Uterus (tissue), 4 donors: ENCODE measurements around the gene ARID1B. TPM values are rescaled to one million over a fixed set of nuclear protein-coding genes. Genes with fewer than 3 reads are reported as not detected.
A peak's percentile ranks its signal among the peaks of the same experiment; 100 is the strongest.

Experiments
- DNase-seq, 2 donors: peaks; one replicate each; pipeline ENCODE4 v3.0.0-alpha.2; 2019 to 2020
- H3K27ac ChIP-seq, 2 donors: fragments of 200-600 bp; sonication (generic); 1 replicate in 1 of 2; 2 replicates in 1 of 2; pipeline ENCODE4 v1.5.1; 2016 to 2018
- H3K27me3 ChIP-seq, 2 donors: fragments of 200-600 bp; sonication (generic); one replicate each; pipeline ENCODE4 v1.5.1; 2018 to 2019; ENCODE audit warnings: control low read depth in 1 of 2
- H3K36me3 ChIP-seq, 2 donors: fragments of 200-600 bp; sonication (generic); one replicate each; pipeline ENCODE4 v1.5.1; 2019; ENCODE audit warnings: control low read depth in 1 of 2
- H3K4me1 ChIP-seq, 2 donors: fragments of 200-600 bp; sonication (generic); one replicate each; pipeline ENCODE4 v1.5.1; 2018 to 2019; ENCODE audit warnings: control low read depth in 1 of 2
- H3K4me3 ChIP-seq, 2 donors: fragments of 200-600 bp; sonication (generic); 1 replicate in 1 of 2; 2 replicates in 1 of 2; pipeline ENCODE4 v1.5.1; 2018 to 2019; ENCODE audit warnings: mild to moderate bottlenecking in 1 of 2
- H3K9me3 ChIP-seq, 2 donors: fragments of 200-600 bp; sonication (generic); one replicate each; pipeline ENCODE4 v1.5.1; 2019; ENCODE audit warnings: control low read depth in 1 of 2
- POLR2A ChIP-seq, 2 donors: fragments of 450-650 bp; IDR thresholded peaks; one replicate each; pipeline ENCODE4 v1.6.1; 2016; ENCODE audit warnings: antibody characterized with exemption in 2 of 2, mild to moderate bottlenecking in 1 of 2, moderate library complexity in 1 of 2
- intact Hi-C: fragments of 100-400 bp; cut with DNase I; formaldehyde crosslinking; loops from one replicate; pipeline ENCODE4 v1.15.1; 2023; ENCODE audit warnings: low total_unique reads
- total RNA-seq, 4 donors: library from RNA; depleted of rRNA in 3 of 4; stranded (reverse); fragments of >200 nt in 3 of 4; gene quantifications; one replicate each; pipeline versions ENCODE4 v1.1.0 to v1.2.4, GENCODE V29; 2014 to 2023
- TF ChIP-seq, protein P1 (sequence below), 4 experiments: fragments of 200-600 bp in 2 of 4; fragments of 450-650 bp in 2 of 4; sonication (generic) in 2 of 4; IDR thresholded peaks; one replicate each; pipeline ENCODE4 v1.5.1; 2016 to 2019; ENCODE audit warnings: antibody characterized with exemption in 4 of 4, mild to moderate bottlenecking in 2 of 4, moderate library complexity in 1 of 4
- donor health status: DM: yes; HTN: yes; CAD: no.

Gene ARID1B
- total RNA-seq, 4 donors from 2014 or later: 63.8 to 198 (median 125) TPM

GRCh38 chr6:157246048-157246630, 469.0 kb downstream of the ARID1B start:
- no peaks in the 10 kb centered on the region for H3K36me3 ChIP-seq
- peak; percentile 76 to 81 for DNase-seq
- H3K4me1 ChIP-seq: peaks cover 0 to 11% of the 10 kb centered on the region in 2 donors
- intact Hi-C loops: no loop called here
- no peaks in the 10 kb centered on the region for H3K27me3 ChIP-seq
- TF ChIP-seq POLR2A (IDR thresholded peaks at IDR 0.05): no peak
- TF ChIP-seq, protein P1, sequence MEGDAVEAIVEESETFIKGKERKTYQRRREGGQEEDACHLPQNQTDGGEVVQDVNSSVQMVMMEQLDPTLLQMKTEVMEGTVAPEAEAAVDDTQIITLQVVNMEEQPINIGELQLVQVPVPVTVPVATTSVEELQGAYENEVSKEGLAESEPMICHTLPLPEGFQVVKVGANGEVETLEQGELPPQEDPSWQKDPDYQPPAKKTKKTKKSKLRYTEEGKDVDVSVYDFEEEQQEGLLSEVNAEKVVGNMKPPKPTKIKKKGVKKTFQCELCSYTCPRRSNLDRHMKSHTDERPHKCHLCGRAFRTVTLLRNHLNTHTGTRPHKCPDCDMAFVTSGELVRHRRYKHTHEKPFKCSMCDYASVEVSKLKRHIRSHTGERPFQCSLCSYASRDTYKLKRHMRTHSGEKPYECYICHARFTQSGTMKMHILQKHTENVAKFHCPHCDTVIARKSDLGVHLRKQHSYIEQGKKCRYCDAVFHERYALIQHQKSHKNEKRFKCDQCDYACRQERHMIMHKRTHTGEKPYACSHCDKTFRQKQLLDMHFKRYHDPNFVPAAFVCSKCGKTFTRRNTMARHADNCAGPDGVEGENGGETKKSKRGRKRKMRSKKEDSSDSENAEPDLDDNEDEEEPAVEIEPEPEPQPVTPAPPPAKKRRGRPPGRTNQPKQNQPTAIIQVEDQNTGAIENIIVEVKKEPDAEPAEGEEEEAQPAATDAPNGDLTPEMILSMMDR (IDR thresholded peaks at IDR 0.05): no peak
- no peak overlapping the region for H3K4me3 ChIP-seq
- H3K27ac ChIP-seq: peak overlapping the region; percentile 59 to 79
- no peaks in the 10 kb centered on the region for H3K9me3 ChIP-seq

GRCh38 chr6:157246771-157247484, 469.8 kb downstream of the ARID1B start:
- Histone ChIP-seq H3K36me3 (no peaks in the 10 kb centered on the region), H3K4me3 (no peak overlapping the region), H3K27ac (peak overlapping the region in 1 of 2 donors; percentile 79), H3K9me3 (no peaks in the 10 kb centered on the region), H3K4me1 (peaks cover 0 to 11% of the 10 kb centered on the region in 2 donors), H3K27me3 (no peaks in the 10 kb centered on the region)
- DNase-seq: no peak
- intact Hi-C loops: no loop called here
- TF ChIP-seq, protein P1 (IDR thresholded peaks at IDR 0.05): no peak
- TF ChIP-seq POLR2A (IDR thresholded peaks at IDR 0.05): no peak

GRCh38 chr6:157248264-157248663, 471.1 kb downstream of the ARID1B start:
- H3K36me3 ChIP-seq: no peaks in the 10 kb centered on the region
- no peak for DNase-seq
- H3K4me3 ChIP-seq: no peak overlapping the region
- H3K9me3 ChIP-seq: no peaks in the 10 kb centered on the region
- intact Hi-C loops: no loop called here
- no peaks in the 10 kb centered on the region for H3K27me3 ChIP-seq
- peaks cover 0 to 11% of the 10 kb centered on the region in 2 donors for H3K4me1 ChIP-seq
- TF ChIP-seq, protein P1 (IDR thresholded peaks at IDR 0.05): no peak
- no peak for TF ChIP-seq POLR2A (IDR thresholded peaks at IDR 0.05)
- no peak overlapping the region for H3K27ac ChIP-seq

DNA sequence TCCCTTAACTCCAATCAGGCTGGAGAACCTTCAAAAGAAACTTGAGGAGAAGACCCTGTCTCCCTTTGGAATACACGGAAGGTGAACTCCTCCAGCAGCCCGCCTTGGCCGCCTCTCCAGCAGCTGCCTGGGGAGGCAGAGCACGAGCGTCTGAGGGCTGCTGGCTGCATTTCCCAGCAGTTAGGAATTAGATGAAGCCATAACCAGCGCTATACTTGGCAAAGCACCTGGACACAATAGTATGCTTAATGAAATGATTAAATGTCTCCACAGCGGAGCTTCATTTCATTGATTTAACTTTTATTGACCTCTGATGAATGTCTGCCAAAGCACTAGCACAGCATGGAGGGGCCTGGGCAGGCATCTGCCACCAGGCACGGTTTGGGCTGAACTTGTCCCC, 472.6 kb downstream of the ARID1B start:
- Histone ChIP-seq H3K36me3 (no peaks in the 10 kb centered on the region), H3K27ac (no peak overlapping the region), H3K27me3 (no peaks in the 10 kb centered on the region), H3K4me1 (peaks cover 0 to 11% of the 10 kb centered on the region in 2 donors), H3K9me3 (no peaks in the 10 kb centered on the region), H3K4me3 (no peak overlapping the region)
- intact Hi-C loops: no loop called here
- no peak for DNase-seq
- TF ChIP-seq, protein P1 (IDR thresholded peaks at IDR 0.05): no peak
- no peak for TF ChIP-seq POLR2A (IDR thresholded peaks at IDR 0.05)

DNA sequence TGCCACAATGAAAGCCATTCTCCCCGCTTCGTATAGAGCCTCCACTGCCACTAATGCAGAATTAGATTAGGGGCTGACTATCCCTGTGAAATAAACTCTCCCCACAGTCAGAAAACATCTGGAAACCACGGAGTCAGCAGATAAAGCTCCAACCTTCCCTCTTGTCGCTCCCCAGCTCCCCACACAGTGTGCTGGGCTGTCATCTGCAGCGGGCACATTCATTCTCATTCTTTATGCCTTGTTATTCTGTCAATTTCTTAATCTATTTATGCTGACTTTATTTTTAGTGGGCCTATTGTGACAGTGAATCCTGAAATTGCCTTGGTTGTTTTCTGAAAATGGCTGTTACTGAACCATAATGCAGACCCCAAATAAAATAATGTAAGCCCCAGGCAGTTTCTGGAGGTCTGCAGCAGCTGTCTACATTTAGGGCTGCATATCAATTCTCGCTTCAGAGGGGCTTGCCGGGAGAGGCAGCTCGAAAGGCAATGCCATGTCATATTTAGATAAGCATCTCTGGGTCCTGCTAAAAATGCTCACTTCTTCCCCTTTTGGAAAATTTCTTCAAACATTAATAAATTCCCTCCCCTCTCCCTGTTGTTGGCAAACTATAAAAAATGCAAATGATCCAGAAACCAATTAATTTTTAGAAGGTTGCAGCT, 474.5 kb downstream of the ARID1B start:
- intact Hi-C loops: no loop called here
- Histone ChIP-seq H3K4me3 (no peak overlapping the region), H3K9me3 (no peaks in the 10 kb centered on the region), H3K27me3 (no peaks in the 10 kb centered on the region), H3K36me3 (no peaks in the 10 kb centered on the region), H3K27ac (no peak overlapping the region), H3K4me1 (no peaks in the 10 kb centered on the region)
- TF ChIP-seq, protein P1 (IDR thresholded peaks at IDR 0.05): no peak
- no peak for TF ChIP-seq POLR2A (IDR thresholded peaks at IDR 0.05)
- no peak for DNase-seq
